HCT116 (cell line): ENCODE measurements around the gene QRICH2. TPM values are rescaled to one million over a fixed set of nuclear protein-coding genes. Genes with fewer than 3 reads are reported as not detected.

Experiments used
- ATAC-seq: fragments of 200-7000 bp; cut with Tn5 transposase; 2 replicates; pipeline ENCODE4 v1.9.1; 2020; ENCODE audit warnings: mild to moderate bottlenecking, moderate library complexity
- BruUV-seq: library from RNA; stranded (reverse); fragments of 400-500 nt; replicated peaks from 2 replicates; lab custom pipeline; 2021; lab: Mats Ljungman, UMichigan
- CTCF ChIA-PET: fragments of 300-600 bp; sonication (Branson Sonifier 250); formaldehyde crosslinking; loops from one replicate; lab custom pipeline; 2021; ENCODE audit warnings: antibody characterized with exemption; lab: Charles Lee
- POLR2A ChIA-PET: fragments of 300-600, 350-600 bp; sonication (Branson Sonifier 250); formaldehyde crosslinking; loops from one replicate; lab custom pipeline; 2021; ENCODE audit warnings: antibody characterized with exemption; lab: Charles Lee
- RAD21 ChIA-PET, 2 experiments: fragments of 300-600 bp; sonication (Branson Sonifier 250); formaldehyde crosslinking; loops; one replicate each; lab custom pipeline; 2023; ENCODE audit warnings: low total read pairs in 2 of 2; ENCODE audit not compliant: uncharacterized antibody in 2 of 2, unreplicated experiment in 2 of 2, low non-redundant PET in 1 of 2; lab: Charles Lee
- DNase-seq: peaks from one replicate; pipeline ENCODE4 v3.0.0-alpha.2; 2010; ENCODE audit warnings: low read depth, low spot score
- H2AFZ ChIP-seq: fragments of 200-600 bp; shearing (Covaris generic), sonication (generic); 2 replicates; pipeline ENCODE4 v1.6.1; 2017; ENCODE audit warnings: low read depth, mixed run types, mixed read lengths, antibody characterized with exemption, low read length; ENCODE audit not compliant: poor library complexity, severe bottlenecking
- H3K27ac ChIP-seq: 2 replicates; pipeline ENCODE4 v1.5.1; 2012; ENCODE audit warnings: low read depth, low read length
- H3K27me3 ChIP-seq: fragments of 200-600 bp; sonication (generic); 2 replicates; pipeline ENCODE4 v1.6.1; 2016; ENCODE audit warnings: mixed run types, low read length, mixed read lengths; ENCODE audit not compliant: insufficient read depth
- H3K36me3 ChIP-seq, 2 experiments: fragments of 200-500 bp in 1 of 2; fragments of 200-600 bp in 1 of 2; sonication (Bioruptor generic) in 1 of 2; sonication (generic) in 1 of 2; 2 replicates each; pipeline versions ENCODE4 v1.5.1 to v1.6.1; 2014 to 2016; ENCODE audit warnings: low read length in 2 of 2, inconsistent platforms in 1 of 2, mixed read lengths in 1 of 2, mixed run types in 1 of 2; ENCODE audit not compliant: insufficient read depth in 2 of 2, control insufficient read depth in 1 of 2
- H3K4me1 ChIP-seq, 2 experiments: fragments of 200-600 bp in 1 of 2; sonication (generic) in 1 of 2; 2 replicates each; pipeline versions ENCODE4 v1.5.1 to v1.6.1; 2012 to 2017; ENCODE audit warnings: low read length in 2 of 2, inconsistent platforms in 1 of 2, mild to moderate bottlenecking in 1 of 2, mixed read lengths in 1 of 2, mixed run types in 1 of 2, moderate library complexity in 1 of 2; ENCODE audit not compliant: insufficient read depth in 2 of 2, control insufficient read depth in 1 of 2
- H3K4me2 ChIP-seq: fragments of 200-600 bp; sonication (generic); 2 replicates; pipeline ENCODE4 v1.6.1; 2017; ENCODE audit warnings: mixed run types, low read length, mixed read lengths
- H3K4me3 ChIP-seq, 2 experiments: fragments of 200-600 bp in 1 of 2; sonication (generic) in 1 of 2; replicated peaks in 1 of 2; 2 replicates each; pipeline ENCODE4 v1.5.1; 2011 to 2016; ENCODE audit warnings: low read length in 2 of 2, control low read depth in 1 of 2, low read depth in 1 of 2, mild to moderate bottlenecking in 1 of 2, mixed read lengths in 1 of 2, mixed run types in 1 of 2
- H3K79me2 ChIP-seq: fragments of 200-600 bp; sonication (generic); 2 replicates; pipeline ENCODE4 v1.6.1; 2017; ENCODE audit warnings: mild to moderate bottlenecking, mixed run types, low read length, moderate library complexity, mixed read lengths; ENCODE audit not compliant: insufficient read depth
- H3K9ac ChIP-seq: fragments of 200-600 bp; sonication (generic); 2 replicates; pipeline ENCODE4 v1.6.1; 2016; ENCODE audit warnings: low read length, mixed read lengths
- H3K9me2 ChIP-seq: fragments of 200-600 bp; sonication (generic), shearing (Covaris generic); 2 replicates; pipeline ENCODE4 v1.6.1; 2017; ENCODE audit warnings: mixed run types, mild to moderate bottlenecking, moderate library complexity; ENCODE audit not compliant: insufficient read depth
- H3K9me3 ChIP-seq, 2 experiments: fragments of 200-500 bp in 1 of 2; fragments of 200-600 bp in 1 of 2; sonication (Bioruptor generic) in 1 of 2; sonication (generic) in 1 of 2; 2 replicates each; pipeline ENCODE4 v1.6.1; 2014 to 2017; ENCODE audit warnings: low read length in 2 of 2, mixed read lengths in 2 of 2, inconsistent platforms in 1 of 2, low read depth in 1 of 2, mild to moderate bottlenecking in 1 of 2, mixed run types in 1 of 2, moderate library complexity in 1 of 2; ENCODE audit not compliant: control insufficient read depth in 1 of 2, insufficient read depth in 1 of 2
- H4K20me1 ChIP-seq: fragments of 200-600 bp; sonication (generic), shearing (Covaris generic); 2 replicates; pipeline ENCODE4 v1.6.1; 2017; ENCODE audit warnings: mixed run types, mild to moderate bottlenecking, moderate library complexity; ENCODE audit not compliant: insufficient read depth
- ATF3 ChIP-seq: IDR thresholded peaks from 2 replicates; pipeline ENCODE4 v1.6.1; 2012
- CBX3 ChIP-seq: IDR thresholded peaks from 2 replicates; pipeline ENCODE4 v1.6.1; 2012; ENCODE audit warnings: low read depth
- CTCF ChIP-seq, 3 experiments: fragments of 200-600 bp in 1 of 3; sonication (generic) in 1 of 3; IDR thresholded peaks in 2 of 3; conservative IDR thresholded peaks in 1 of 3; 2 replicates each; pipeline ENCODE4 v1.5.1; 2012 to 2017; ENCODE audit warnings: low read depth in 2 of 3, low read length in 2 of 3, antibody characterized with exemption in 1 of 3, borderline replicate concordance in 1 of 3, control low read depth in 1 of 3, mild to moderate bottlenecking in 1 of 3, mixed read lengths in 1 of 3, mixed run types in 1 of 3, moderate library complexity in 1 of 3; ENCODE audit not compliant: insufficient read depth in 1 of 3
- EGR1 ChIP-seq: IDR thresholded peaks from 2 replicates; pipeline ENCODE4 v1.6.1; 2012; ENCODE audit warnings: low read depth
- EZH2 ChIP-seq: fragments of 200-600 bp; sonication (generic); IDR thresholded peaks from 2 replicates; pipeline ENCODE4 v1.6.1; 2017; ENCODE audit warnings: antibody characterized with exemption, mixed run types
- EZH2phosphoT487 ChIP-seq: fragments of 200-600 bp; IDR thresholded peaks from 2 replicates; pipeline ENCODE4 v1.6.1; 2018; ENCODE audit warnings: antibody characterized with exemption, borderline replicate concordance
- FOSL1 ChIP-seq: IDR thresholded peaks from 2 replicates; pipeline ENCODE4 v1.6.1; 2012; ENCODE audit warnings: low read depth
- JUND ChIP-seq: IDR thresholded peaks from 2 replicates; pipeline ENCODE4 v1.6.1; 2012
- MAX ChIP-seq: IDR thresholded peaks from 2 replicates; pipeline ENCODE4 v1.6.1; 2012
- POLR2AphosphoS5 ChIP-seq: IDR thresholded peaks from 2 replicates; pipeline ENCODE4 v1.6.1; 2011; ENCODE audit warnings: mild to moderate bottlenecking, low read depth, low read length, moderate library complexity
- RAD21 ChIP-seq: IDR thresholded peaks from 2 replicates; pipeline ENCODE4 v1.6.1; 2012; ENCODE audit warnings: low read depth, mild to moderate bottlenecking
- REST ChIP-seq: IDR thresholded peaks from 2 replicates; pipeline ENCODE4 v1.6.1; 2012; ENCODE audit warnings: low read depth
- SIN3A ChIP-seq: IDR thresholded peaks from 2 replicates; pipeline ENCODE4 v1.6.1; 2012; ENCODE audit warnings: low read depth
- SP1 ChIP-seq: IDR thresholded peaks from 2 replicates; pipeline ENCODE4 v1.6.1; 2012; ENCODE audit warnings: low read depth
- TCF7L2 ChIP-seq: IDR thresholded peaks from 2 replicates; pipeline ENCODE4 v1.7.0; 2011; ENCODE audit warnings: borderline replicate concordance, inconsistent platforms; ENCODE audit not compliant: insufficient read depth, insufficient read length; ENCODE audit errors: extremely low read depth
- YY1 ChIP-seq: IDR thresholded peaks from 2 replicates; pipeline ENCODE4 v1.6.1; 2011; ENCODE audit warnings: low read length, low read depth, moderate library complexity, mild to moderate bottlenecking; ENCODE audit not compliant: insufficient replicate concordance; ENCODE audit errors: extremely low read depth
- ZBTB33 ChIP-seq: IDR thresholded peaks from 2 replicates; pipeline ENCODE4 v1.6.1; 2011; ENCODE audit warnings: mild to moderate bottlenecking, low read length, moderate library complexity; ENCODE audit not compliant: insufficient replicate concordance; ENCODE audit errors: extremely low read depth
- ZFX ChIP-seq: fragments of 450-650 bp; IDR thresholded peaks from 2 replicates; pipeline ENCODE4 v1.6.1; 2017
- ZNF274 ChIP-seq: fragments of 200-500 bp; sonication (Bioruptor generic); IDR thresholded peaks from 2 replicates; pipeline ENCODE4 v1.6.1; 2014; ENCODE audit warnings: mild to moderate bottlenecking, low read depth, low read length, inconsistent platforms
- intact Hi-C: fragments of 100-400 bp; cut with micrococcal nuclease; formaldehyde crosslinking; loops from 2 replicates; pipeline ENCODE4 v1.10.0; 2022
- total RNA-seq: library from RNA; stranded (reverse); gene quantifications from one replicate; pipeline ENCODE4 v1.2.1, GENCODE V29; 2021; ENCODE audit not compliant: unreplicated experiment

Gene QRICH2
- total RNA-seq, 1 experiment from 2014 or later: 4.9 TPM

GRCh38 chr17:76343106-76343505 lies 35.0 kb upstream of the QRICH2 start (continued):
- TF ChIP-seq CTCF (IDR thresholded peaks at IDR 0.05 in 2 of 3, conservative IDR thresholded peaks at IDR 0.05 in 1 of 3; ENCODE audit: borderline replicate concordance in 1 of 3, insufficient read depth in 1 of 3, low read depth in 2 of 3, low read length in 2 of 3) (no peak), ZBTB33 (no peak), ZFX (no peak), ATF3 (no peak), EZH2 (no peak), YY1 (no peak), EZH2phosphoT487 (no peak), SP1 (no peak), SIN3A (no peak)
- TF ChIP-seq, all 23 proteins: peak for 0

GRCh38 chr17:76341301-76341700 lies 33.2 kb upstream of the QRICH2 start:
- H4K20me1 ChIP-seq: no peaks in the 10 kb centered on the region
- peaks cover 22 to 29% of the 10 kb centered on the region in 2 experiments; a peak in 3 of 4 replicates for H3K36me3 ChIP-seq
- no peak overlapping the region for H3K4me2 ChIP-seq
- ChIA-PET RAD21 (no interaction called here), POLR2A (interaction anchor here (1.2 kb wide), 1 partner anchor 12 kb away, joined by 3 read pairs; the partner anchor contains the start of gene PRPSAP1), CTCF (interaction anchor here (0.7 kb wide), 1 partner anchor 70 kb away, joined by 3 read pairs; no protein-coding TSS in a partner anchor)
- BruUV-seq: no TSS peak
- no peak overlapping the region for H3K9ac ChIP-seq
- H3K27me3 ChIP-seq: no peaks in the 10 kb centered on the region
- H3K27ac ChIP-seq: no peak overlapping the region
- no peak for ATAC-seq
- H3K4me1 ChIP-seq: no peaks in the 10 kb centered on the region
- no peak overlapping the region for H2AFZ ChIP-seq
- no peak for DNase-seq
- intact Hi-C loops: no loop called here
- no peak overlapping the region for H3K4me3 ChIP-seq
- H3K9me2 ChIP-seq: no peaks in the 10 kb centered on the region
- H3K9me3 ChIP-seq: no peaks in the 10 kb centered on the region
- H3K79me2 ChIP-seq: peaks cover 29% of the 10 kb centered on the region
- no peak for TF ChIP-seq ZNF274
- no peak for TF ChIP-seq SIN3A
- TF ChIP-seq POLR2AphosphoS5: no peak
- TF ChIP-seq FOSL1: no peak
- no peak for TF ChIP-seq YY1
- TF ChIP-seq TCF7L2: no peak
- no peak for TF ChIP-seq CBX3
- TF ChIP-seq MAX: no peak
- TF ChIP-seq JUND: no peak
- no peak for TF ChIP-seq RAD21
- TF ChIP-seq EGR1: no peak
- TF ChIP-seq REST: no peak
